Measurements from ENCODE around the gene GNAQ. TPM values are rescaled to one million over a fixed set of nuclear protein-coding genes. Genes with fewer than 3 reads are reported as not detected.

The GNAQ gene
- total and polyA plus RNA-seq, 2 of the 4 experiments (the other 2 are of a cell fraction): 23.1 to 50.7 TPM

GRCh38 chr9:77987081-77987656, 44.4 kb downstream of the GNAQ start:
- no peak for TF ChIP-seq FOS (IDR thresholded peaks at IDR 0.05; ENCODE audit: low read depth, low read length)
- no peak for TF ChIP-seq SMC3 (IDR thresholded peaks at IDR 0.05; ENCODE audit: low read depth, low read length)
- TF ChIP-seq MXI1 (IDR thresholded peaks at IDR 0.05; ENCODE audit: borderline replicate concordance, low read depth, low read length): no peak
- TF ChIP-seq BHLHE40 (IDR thresholded peaks at IDR 0.05; ENCODE audit: low read depth, low read length): no peak
- no peak for TF ChIP-seq ELK1 (IDR thresholded peaks at IDR 0.05; ENCODE audit: borderline replicate concordance, low read depth, low read length)
- no peak for TF ChIP-seq RFX5 (IDR thresholded peaks at IDR 0.05; ENCODE audit: low read depth, low read length)
- H2AK9ac ChIP-seq (replicated peaks; ENCODE audit: low read depth, low read length, poor library complexity): no peak overlapping the region
- no peak overlapping the region for H3K4me3 ChIP-seq (ENCODE audit: insufficient read depth, low read depth, low read length)
- H4K20me1 ChIP-seq (ENCODE audit: insufficient read depth, low read length): peaks cover 11% of the 10 kb centered on the region; the same call in 1 of the 2 replicates
- H3K4ac ChIP-seq (ENCODE audit: low read depth, low read length): no peak overlapping the region
- no CpG with 5 or more reads among the region's 7 CpGs for WGBS, 2 experiments (ENCODE audit: extremely low coverage in 2 of 2, insufficient read length in 1 of 2)
- no peaks in the 10 kb centered on the region for H3K27me3 ChIP-seq (ENCODE audit: control insufficient read depth, insufficient read depth, low read length)
- dilution Hi-C loops (cut with HindIII; ENCODE audit: low sequenced_read_pairs, unreplicated experiment) (no loop called here), in situ Hi-C loops (cut with MboI; ENCODE audit: low sequenced_read_pairs) (no loop called here), intact Hi-C loops (cut with micrococcal nuclease) (no loop called here)
- H3K14ac ChIP-seq (replicated peaks; ENCODE audit: low read depth, low read length): no peak overlapping the region
- ChIA-PET POLR2A (ENCODE audit: unreplicated experiment) (no interaction called here), CTCF (no interaction called here)
- no peaks in the 10 kb centered on the region for H3K9me3 ChIP-seq (ENCODE audit: control insufficient read depth, insufficient read depth, low read length)
- no peak overlapping the region for H2BK120ac ChIP-seq (ENCODE audit: low read depth, low read length)
- H4K8ac ChIP-seq (ENCODE audit: low read depth in 2 of 2, low read length in 2 of 2): no peak overlapping the region
- no peak overlapping the region for H3K18ac ChIP-seq (ENCODE audit: low read depth, low read length)
- no peak overlapping the region for H3K9ac ChIP-seq (ENCODE audit: low read depth, low read length)
- no peak overlapping the region for H2BK5ac ChIP-seq (ENCODE audit: low read depth, low read length, poor library complexity, severe bottlenecking)
- no peaks in the 10 kb centered on the region; the same call in none of the 2 replicates for H3K36me3 ChIP-seq (ENCODE audit: control insufficient read depth, insufficient read depth, low read length)
- no peak overlapping the region for H2BK20ac ChIP-seq (ENCODE audit: low read depth, low read length)
- H2BK15ac ChIP-seq (ENCODE audit: low read depth, low read length): no peak overlapping the region
- DNase-seq (no peak), ATAC-seq (ENCODE audit: low read depth) (no peak)
- no peak overlapping the region for H2AFZ ChIP-seq (replicated peaks; ENCODE audit: low read length, poor library complexity)
- no peaks in the 10 kb centered on the region; the same call in none of the 2 replicates for H3K4me1 ChIP-seq (ENCODE audit: control insufficient read depth, insufficient read depth, low read length)
- H4K5ac ChIP-seq (ENCODE audit: low read depth, low read length): no peak overlapping the region
- no peak overlapping the region for H2AK5ac ChIP-seq (ENCODE audit: low read depth, low read length)
- peaks cover 28 to 61% of the 10 kb centered on the region in 2 experiments for H3K79me1 ChIP-seq (ENCODE audit: low read depth in 1 of 2, low read length in 2 of 2)
- H3K4me2 ChIP-seq (ENCODE audit: low read depth, low read length): no peak overlapping the region
- H4K91ac ChIP-seq (ENCODE audit: insufficient read depth, low read depth, low read length): no peak overlapping the region
- H3K9me1 ChIP-seq (ENCODE audit: insufficient read depth, low read length): peaks cover 6% of the 10 kb centered on the region
- no peak overlapping the region for H3K27ac ChIP-seq (ENCODE audit: insufficient read depth, low read length)
- no TSS peak for BruUV-seq (replicated peaks)
- no peak overlapping the region for H3K56ac ChIP-seq (ENCODE audit: extremely low read depth, insufficient read depth, low read length)
- H3K23ac ChIP-seq (ENCODE audit: low read depth, low read length): no peak overlapping the region

Data from IMR-90 (cell line).